Measurements from ENCODE around the gene RBL2. TPM values are rescaled to one million over a fixed set of nuclear protein-coding genes. Genes with fewer than 3 reads are reported as not detected.

RBL2 gene
- total and polyA plus RNA-seq, 9 of the 15 experiments (the other 6 are each of a cell fraction or from before 2014, with no cell fraction given): 7.8 to 76.3 (median 28.5) TPM

DNA sequence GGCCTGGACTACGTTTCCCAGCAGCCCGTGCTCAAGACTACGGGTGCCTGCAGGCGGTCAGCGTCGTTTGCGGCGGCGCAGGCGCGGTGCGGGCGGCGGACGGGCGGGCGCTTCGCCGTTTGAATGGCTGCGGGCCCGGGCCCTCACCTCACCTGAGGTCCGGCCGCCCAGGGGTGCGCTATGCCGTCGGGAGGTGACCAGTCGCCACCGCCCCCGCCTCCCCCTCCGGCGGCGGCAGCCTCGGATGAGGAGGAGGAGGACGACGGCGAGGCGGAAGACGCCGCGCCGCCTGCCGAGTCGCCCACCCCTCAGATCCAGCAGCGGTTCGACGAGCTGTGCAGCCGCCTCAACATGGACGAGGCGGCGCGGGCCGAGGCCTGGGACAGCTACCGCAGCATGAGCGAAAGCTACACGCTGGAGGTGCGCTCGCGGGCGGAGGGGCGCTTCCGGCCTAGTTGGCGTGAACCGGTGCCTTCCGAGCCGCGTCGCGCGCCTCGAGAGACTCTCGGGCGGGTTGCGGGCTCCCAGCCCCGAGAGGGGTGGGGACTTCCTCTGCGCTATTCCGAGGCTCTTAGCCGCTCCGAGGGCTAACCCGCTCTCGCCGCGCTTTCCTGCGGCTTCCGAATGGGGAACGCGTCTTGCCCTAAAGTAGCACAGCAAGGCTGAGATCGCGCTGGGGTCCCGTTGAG is at the start of gene RBL2 (continued):
- TF ChIP-seq, protein P1, sequence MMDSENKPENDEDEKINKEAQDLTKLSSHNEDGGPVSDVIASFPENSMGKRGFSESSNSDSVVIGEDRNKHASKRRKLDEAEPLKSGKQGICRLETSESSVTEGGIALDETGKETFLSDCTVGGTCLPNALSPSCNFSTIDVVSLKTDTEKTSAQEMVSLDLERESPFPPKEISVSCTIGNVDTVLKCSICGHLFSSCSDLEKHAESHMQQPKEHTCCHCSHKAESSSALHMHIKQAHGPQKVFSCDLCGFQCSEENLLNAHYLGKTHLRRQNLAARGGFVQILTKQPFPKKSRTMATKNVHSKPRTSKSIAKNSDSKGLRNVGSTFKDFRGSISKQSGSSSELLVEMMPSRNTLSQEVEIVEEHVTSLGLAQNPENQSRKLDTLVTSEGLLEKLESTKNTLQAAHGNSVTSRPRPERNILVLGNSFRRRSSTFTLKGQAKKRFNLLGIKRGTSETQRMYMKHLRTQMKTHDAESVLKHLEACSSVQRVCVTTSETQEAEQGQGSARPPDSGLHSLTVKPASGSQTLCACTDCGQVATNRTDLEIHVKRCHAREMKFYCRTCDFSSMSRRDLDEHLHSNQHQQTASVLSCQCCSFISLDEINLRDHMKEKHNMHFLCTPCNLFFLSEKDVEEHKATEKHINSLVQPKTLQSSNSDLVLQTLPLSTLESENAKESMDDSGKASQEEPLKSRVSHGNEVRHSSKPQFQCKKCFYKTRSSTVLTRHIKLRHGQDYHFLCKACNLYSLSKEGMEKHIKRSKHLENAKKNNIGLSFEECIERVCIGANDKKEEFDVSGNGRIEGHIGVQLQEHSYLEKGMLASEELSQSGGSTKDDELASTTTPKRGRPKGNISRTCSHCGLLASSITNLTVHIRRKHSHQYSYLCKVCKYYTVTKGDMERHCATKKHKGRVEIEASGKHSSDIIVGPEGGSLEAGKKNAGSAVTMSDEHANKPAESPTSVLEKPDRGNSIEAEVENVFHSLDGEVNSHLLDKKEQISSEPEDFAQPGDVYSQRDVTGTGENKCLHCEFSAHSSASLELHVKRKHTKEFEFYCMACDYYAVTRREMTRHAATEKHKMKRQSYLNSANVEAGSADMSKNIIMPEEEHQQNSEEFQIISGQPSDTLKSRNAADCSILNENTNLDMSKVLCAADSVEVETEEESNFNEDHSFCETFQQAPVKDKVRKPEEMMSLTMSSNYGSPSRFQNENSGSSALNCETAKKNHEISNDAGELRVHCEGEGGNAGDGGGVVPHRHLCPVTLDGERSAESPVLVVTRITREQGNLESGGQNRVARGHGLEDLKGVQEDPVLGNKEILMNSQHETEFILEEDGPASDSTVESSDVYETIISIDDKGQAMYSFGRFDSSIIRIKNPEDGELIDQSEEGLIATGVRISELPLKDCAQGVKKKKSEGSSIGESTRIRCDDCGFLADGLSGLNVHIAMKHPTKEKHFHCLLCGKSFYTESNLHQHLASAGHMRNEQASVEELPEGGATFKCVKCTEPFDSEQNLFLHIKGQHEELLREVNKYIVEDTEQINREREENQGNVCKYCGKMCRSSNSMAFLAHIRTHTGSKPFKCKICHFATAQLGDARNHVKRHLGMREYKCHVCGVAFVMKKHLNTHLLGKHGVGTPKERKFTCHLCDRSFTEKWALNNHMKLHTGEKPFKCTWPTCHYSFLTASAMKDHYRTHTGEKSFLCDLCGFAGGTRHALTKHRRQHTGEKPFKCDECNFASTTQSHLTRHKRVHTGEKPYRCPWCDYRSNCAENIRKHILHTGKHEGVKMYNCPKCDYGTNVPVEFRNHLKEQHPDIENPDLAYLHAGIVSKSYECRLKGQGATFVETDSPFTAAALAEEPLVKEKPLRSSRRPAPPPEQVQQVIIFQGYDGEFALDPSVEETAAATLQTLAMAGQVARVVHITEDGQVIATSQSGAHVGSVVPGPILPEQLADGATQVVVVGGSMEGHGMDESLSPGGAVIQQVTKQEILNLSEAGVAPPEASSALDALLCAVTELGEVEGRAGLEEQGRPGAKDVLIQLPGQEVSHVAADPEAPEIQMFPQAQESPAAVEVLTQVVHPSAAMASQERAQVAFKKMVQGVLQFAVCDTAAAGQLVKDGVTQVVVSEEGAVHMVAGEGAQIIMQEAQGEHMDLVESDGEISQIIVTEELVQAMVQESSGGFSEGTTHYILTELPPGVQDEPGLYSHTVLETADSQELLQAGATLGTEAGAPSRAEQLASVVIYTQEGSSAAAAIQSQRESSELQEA (IDR thresholded peaks at IDR 0.05; ENCODE audit: low read depth): peak; percentile 97
- TF ChIP-seq ATF2 (CRISPR knock-in tag; IDR thresholded peaks at IDR 0.05) (no peak), XRCC3 (IDR thresholded peaks at IDR 0.05) (no peak), KDM4B (IDR thresholded peaks at IDR 0.05; ENCODE audit: borderline replicate concordance in 2 of 2, low read depth in 1 of 2) (no peak; a peak in 1 of 4 replicates), ZBTB7A (IDR thresholded peaks at IDR 0.05; ENCODE audit: borderline replicate concordance, control insufficient read depth, low read depth, low read length) (peak; percentile 36; the same call in 1 of the 2 replicates), NFE2 (IDR thresholded peaks at IDR 0.05; ENCODE audit: low read depth) (no peak), CAMTA2 (CRISPR knock-in tag; conservative IDR thresholded peaks at IDR 0.05) (no peak), ZKSCAN1 (IDR thresholded peaks at IDR 0.05; ENCODE audit: low read depth, low read length) (no peak), ZNF77 (CRISPR knock-in tag; IDR thresholded peaks at IDR 0.05) (no peak), SIRT6 (IDR thresholded peaks at IDR 0.05; ENCODE audit: low read depth, low read length) (no peak), NFYB (IDR thresholded peaks at IDR 0.05; ENCODE audit: extremely low read depth, insufficient read length) (no peak), HIVEP1 (CRISPR knock-in tag; IDR thresholded peaks at IDR 0.05) (no peak), JUND (IDR thresholded peaks at IDR 0.05; ENCODE audit: borderline replicate concordance, low read depth, low read length) (no peak), JUND (tag; IDR thresholded peaks at IDR 0.05; ENCODE audit: borderline replicate concordance, low read depth, low read length) (no peak), ZNF133 (CRISPR knock-in tag; IDR thresholded peaks at IDR 0.05) (no peak), ZC3H8 (IDR thresholded peaks at IDR 0.05) (no peak), ZNF354B (CRISPR knock-in tag; IDR thresholded peaks at IDR 0.05) (no peak), KDM1A (IDR thresholded peaks at IDR 0.05) (no peak)
- TF ChIP-seq, protein P2, sequence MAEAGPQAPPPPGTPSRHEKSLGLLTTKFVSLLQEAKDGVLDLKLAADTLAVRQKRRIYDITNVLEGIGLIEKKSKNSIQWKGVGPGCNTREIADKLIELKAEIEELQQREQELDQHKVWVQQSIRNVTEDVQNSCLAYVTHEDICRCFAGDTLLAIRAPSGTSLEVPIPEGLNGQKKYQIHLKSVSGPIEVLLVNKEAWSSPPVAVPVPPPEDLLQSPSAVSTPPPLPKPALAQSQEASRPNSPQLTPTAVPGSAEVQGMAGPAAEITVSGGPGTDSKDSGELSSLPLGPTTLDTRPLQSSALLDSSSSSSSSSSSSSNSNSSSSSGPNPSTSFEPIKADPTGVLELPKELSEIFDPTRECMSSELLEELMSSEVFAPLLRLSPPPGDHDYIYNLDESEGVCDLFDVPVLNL (CRISPR knock-in tag; IDR thresholded peaks at IDR 0.05; ENCODE audit: low read depth): peak; percentile 52; the same call in 1 of the 2 replicates
